HG03575 (cell line): ENCODE measurements around the gene TAF5L.

Experiments
- ATAC-seq: cut with Tn5 transposase; IDR thresholded peaks from one replicate; pipeline ENCODE4 v1.9.1; 2021; ENCODE audit not compliant: unreplicated experiment, insufficient number of reproducible peaks, low FRiP score; ENCODE audit errors: extremely low read depth

The TAF5L gene

DNA sequence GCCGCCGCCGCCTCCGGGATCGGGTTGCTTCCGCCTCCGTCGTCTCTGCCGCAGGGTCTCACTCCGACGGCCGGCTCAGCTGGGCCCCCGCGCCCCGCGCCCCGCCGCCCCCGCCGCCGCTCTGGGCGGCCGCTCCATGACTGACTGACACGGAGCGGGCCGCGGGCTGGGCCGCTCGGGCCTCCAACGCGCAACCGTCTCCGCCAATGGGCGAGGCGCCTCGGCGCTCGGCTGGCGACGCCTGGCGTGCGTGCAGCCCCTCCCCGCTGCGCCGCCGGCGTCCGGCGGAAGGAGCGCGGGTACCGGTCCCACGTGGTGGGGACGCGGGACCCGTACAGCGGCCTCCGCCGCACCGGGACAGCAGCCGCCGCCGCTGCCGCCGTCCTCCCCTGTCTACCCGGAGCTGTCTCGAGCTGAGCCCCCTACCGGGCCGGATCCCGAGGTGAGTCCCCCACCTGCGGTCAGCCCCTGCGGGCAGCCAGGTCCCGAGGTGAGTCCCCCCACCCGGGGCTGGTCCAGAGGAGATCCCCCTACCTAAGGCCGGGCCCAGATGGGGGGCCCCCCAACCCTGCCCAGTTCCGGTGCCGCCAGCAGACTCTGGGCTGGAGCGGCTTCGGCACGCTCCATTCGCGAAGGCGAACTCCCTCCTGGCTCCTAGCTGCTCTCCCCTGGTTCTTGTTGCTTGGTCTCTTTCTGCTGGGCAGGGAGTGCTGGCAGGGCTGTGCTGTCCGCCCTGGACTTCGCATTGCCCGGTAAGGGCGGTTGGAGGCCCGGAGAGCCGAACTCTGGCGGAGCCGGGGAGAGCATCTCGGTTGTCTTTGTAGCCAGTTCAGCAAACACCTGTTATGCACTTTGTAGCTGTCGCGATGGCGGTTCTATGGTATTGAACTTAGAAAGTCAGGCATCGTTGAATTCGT, at the start of gene TAF5L, which contains the start of gene URB2:
Gene TAF5L (minus strand): TSS at position 208 of the 917 bp plus-strand sequence. CDS start 11,640 bp downstream, outside the sequence.
Gene URB2 (plus strand): TSS at position 333 of the 917 bp plus-strand sequence. CDS start 1,387 bp downstream, outside the sequence.
- no peak for ATAC-seq

DNA sequence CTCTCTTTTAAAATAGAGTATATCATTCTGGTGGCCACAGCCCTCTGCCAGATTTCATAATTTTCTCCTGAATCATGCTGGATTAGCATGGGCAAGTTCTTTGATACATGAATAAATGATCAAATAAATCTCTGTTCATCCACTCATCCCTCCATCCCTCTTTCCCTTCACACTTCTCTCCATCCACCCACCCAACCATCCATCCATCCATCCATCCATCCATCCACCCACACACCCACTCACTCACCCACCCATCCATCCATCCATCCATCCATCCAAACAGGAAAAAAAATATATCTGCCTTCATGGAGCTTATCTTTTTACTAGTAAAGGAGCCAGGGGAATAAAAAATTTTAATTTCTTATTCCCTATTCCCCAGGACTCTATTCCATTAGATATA, 49.5 kb upstream of the TAF5L start:
- no peak for ATAC-seq

GRCh38 chr1:229674042-229674441, 48.1 kb upstream of the TAF5L start:
- ATAC-seq, result no peak

- no peak for ATAC-seq
Measured at GRCh38 chr1:229672246-229672645, 46.3 kb upstream of the TAF5L start.

DNA sequence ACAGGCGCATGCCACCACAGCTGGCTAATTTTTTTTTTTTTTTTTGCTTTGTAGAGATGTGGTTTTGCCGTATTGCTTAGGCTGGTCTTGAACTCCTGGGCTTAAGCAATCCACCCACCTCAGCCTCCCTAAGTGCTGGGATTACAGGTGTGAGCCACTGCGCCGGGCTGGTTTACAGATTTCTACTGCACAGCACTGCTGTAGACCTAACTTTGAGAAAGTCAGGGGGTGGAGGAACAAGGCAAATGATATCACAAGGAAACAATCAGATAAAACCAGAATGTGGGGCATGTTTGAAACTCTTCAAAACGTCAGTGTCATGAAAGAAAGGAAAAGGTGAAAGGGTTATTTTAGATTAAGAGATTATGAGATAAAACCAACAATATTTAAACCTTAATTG, 45.4 kb upstream of the TAF5L start:
- no peak for ATAC-seq

GRCh38 chr1:229669333-229669732, 43.4 kb upstream of the TAF5L start:
- no peak for ATAC-seq

DNA sequence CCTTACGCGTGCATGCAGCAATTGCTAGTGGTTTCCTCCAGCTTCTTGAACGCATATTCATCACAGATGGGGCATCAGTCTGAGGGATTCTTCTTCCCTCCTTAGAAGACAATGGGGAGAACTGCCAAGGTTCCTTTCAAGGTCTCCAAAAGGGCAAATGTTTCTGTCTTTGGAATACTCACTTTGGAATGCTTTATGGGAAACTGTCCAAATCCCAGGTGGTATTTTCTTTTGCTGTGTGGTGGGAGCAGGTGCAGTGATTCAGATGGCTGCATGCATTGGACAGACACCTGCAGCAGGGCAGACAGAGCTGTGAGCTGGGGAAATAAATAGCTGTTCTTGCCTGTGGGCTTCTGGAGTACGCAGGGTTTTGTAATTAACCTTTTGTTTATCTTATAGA, 40.7 kb upstream of the TAF5L start:
- no peak for ATAC-seq

- ATAC-seq, result no peak
Measured at GRCh38 chr1:229665912-229666558, 40.1 kb upstream of the TAF5L start.

DNA sequence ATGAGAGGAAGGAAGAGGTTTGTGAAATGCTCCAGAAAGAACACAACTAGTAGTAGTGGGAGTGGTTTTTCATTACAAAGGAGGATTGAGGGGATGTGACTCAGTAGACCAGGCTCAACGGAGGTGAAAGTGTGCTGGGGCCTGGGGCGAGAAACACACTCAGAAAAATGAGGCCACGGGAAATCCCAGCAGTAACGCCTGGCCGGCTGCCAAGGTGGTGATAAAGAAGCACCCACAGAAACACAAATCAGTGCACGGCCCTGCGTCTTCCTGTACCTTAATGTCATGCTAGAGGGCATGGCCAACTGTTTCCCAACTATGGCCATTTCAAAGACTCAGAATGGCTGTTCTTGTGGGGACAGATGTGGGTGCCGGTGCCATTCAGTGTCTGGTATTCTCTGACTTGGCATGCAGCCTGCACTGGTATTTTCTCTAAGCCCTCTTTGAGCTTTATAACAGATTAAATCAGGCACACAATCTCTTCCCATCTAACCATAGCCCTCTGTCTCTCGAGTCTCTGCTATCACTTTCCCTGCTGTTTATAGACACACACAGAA, 38.3 kb upstream of the TAF5L start:
- no peak for ATAC-seq

GRCh38 chr1:229661897-229662296, 36.0 kb upstream of the TAF5L start:
- ATAC-seq, result no peak

- no peak for ATAC-seq
Measured at GRCh38 chr1:229661022-229661877, 35.3 kb upstream of the TAF5L start.

DNA sequence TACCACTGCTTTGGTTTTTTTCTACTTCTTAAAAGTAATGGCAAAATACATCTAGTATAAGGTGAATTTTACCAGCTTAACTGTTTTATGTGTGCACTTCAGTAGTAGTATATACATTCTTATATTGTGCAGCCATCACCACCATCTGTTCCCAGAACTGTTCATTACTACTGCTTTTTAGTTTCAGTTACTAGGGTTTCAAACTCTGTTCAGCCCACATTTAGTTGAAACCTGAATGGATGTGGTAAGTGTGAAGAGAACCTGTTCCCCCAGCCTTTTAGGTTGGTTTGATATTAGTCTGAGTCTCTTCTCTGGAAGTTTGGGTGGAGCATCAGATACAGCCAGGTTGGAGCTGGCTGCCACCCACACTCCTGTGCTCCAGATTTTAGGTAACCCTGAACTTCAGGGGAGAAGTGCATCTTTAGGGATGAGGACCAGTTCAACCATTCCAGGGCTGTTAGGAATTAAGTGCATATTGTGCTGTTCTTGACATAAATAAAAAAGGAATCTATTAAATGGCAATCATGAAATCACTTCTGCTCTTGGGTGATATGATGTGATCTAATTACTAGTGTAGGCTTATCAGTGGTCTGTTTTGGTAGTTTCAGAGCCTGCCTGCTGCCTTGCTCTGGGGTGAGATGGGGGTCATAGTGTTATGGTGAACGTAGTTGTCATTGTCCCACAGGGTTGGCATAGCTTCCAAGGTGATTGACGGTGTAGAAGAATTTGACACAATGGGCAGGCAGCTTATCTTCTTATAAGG, 32.3 kb upstream of the TAF5L start:
- no peak for ATAC-seq

DNA sequence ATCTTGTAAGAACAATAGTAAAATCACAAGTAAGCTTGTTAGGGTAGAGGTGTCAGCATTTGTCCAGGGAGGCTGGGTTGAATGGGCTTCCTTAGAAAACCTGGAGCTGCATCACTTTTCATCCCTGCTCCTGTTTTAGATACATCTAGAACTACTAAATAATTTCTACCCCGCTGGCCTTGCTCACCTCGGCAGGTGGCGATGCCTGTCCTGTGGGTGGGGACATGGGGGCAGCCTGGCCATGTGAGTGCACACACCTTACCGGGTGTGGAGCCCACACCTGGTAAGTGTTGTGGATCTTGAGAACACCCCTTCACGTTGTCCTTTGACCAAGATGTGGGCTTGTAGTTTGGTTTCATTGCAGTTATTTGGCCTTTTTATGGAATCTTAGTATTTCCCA, 29.9 kb upstream of the TAF5L start:
- no peak for ATAC-seq

- no peak for ATAC-seq
Measured at GRCh38 chr1:229653420-229653819, 27.5 kb upstream of the TAF5L start.

GRCh38 chr1:229651546-229651945, 25.6 kb upstream of the TAF5L start:
- ATAC-seq, result no peak

GRCh38 chr1:229650045-229650444, 24.1 kb upstream of the TAF5L start:
- no peak for ATAC-seq

GRCh38 chr1:229648406-229648805, 22.5 kb upstream of the TAF5L start:
- ATAC-seq, result no peak

GRCh38 chr1:229645324-229645993, 19.5 kb upstream of the TAF5L start:
- no peak for ATAC-seq
